Measurements from ENCODE around the gene SLC4A7.

Gene SLC4A7

DNA sequence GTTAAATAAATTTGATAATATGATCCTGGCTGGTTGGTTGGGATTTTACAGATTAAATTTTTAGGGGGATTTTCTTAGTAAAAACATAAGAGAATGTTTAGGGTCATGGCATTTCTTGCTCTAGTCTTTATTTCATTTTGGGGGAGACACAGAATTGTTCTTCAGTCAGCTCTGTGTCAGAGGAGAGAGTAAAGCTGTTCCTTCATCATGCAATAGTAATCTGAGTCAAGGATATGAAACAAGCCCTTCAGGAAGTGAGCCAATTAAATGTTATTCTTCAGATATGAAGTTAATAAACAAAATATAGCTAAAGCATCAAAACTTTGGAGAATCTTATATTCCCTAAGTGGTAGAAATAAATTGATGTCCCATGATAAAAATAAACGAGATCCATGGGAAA lies 22.9 kb upstream of the SLC4A7 start:
- TF ChIP-seq GATA1 (IDR thresholded peaks at IDR 0.05; ENCODE audit: low read depth, low read length) (no peak), POLR2A (IDR thresholded peaks at IDR 0.05; ENCODE audit: low read length) (no peak)
- DNase-seq = no peak

DNA sequence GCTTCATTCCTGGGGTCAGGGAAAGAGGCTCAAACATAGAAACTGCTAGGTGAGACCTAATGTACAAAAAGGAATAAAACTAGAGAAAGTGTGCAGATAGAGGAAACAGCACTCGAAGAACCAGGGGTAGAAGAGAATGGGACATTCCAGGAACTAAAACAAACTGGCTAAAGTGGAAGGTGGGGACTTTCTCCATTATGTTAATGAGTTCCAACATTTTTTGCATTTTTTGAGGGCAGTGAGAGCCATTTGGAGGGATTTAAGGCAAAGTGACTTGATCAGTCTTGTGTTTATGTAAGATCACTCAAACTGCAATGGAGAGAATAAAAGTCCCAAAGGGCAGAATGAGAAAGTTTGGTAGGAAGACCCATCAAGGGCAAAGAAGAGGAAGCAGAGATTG lies 20.6 kb upstream of the SLC4A7 start:
- no peak for DNase-seq
- TF ChIP-seq GATA1 (IDR thresholded peaks at IDR 0.05; ENCODE audit: low read depth, low read length) (no peak), POLR2A (IDR thresholded peaks at IDR 0.05; ENCODE audit: low read length) (no peak)

DNA sequence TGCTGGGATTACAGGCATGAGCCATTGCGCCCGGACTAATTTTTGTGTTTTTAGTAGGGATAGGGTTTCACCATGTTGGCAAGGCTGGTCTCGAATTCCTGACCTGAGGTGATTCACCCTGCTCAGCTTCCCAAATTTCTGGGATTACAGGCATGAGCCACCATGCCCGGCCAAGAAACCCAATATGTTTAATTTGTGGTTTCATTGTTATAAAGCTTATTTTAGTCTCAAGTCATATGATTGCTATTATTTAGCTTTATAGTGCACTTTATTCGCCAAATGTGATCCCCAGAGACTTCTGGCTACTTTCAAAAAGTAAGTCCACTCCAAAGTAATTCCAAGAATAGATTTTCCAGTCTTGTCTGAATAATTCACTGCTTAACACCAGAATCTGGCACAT lies 19.3 kb upstream of the SLC4A7 start:
- DNase-seq = no peak

DNA sequence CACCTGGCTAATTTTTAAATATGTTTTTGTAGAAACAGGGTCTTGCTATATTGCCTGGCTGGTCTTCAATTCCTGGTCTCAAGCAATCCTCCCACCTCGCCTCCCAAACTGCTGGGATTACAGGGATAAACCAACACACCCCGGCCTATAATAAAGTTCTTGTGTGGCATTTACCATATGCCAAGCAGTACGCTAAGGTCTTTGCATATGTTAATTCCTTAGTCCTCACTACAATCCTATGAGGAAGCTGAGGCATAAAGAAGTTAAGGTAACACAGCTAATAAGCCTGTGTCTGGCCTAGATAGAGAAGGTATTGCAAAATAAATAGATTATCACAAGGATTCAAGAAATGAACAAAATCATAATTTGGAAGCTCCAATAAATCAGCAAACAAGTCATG lies 17.6 kb upstream of the SLC4A7 start:
- TF ChIP-seq GATA1 (IDR thresholded peaks at IDR 0.05; ENCODE audit: low read depth, low read length) (no peak), POLR2A (IDR thresholded peaks at IDR 0.05; ENCODE audit: low read length) (no peak)
- no peak for DNase-seq

More for the DNA sequence above, 19.3 kb upstream of the SLC4A7 start:
- TF ChIP-seq POLR2A (IDR thresholded peaks at IDR 0.05; ENCODE audit: low read length) (no peak), GATA1 (IDR thresholded peaks at IDR 0.05; ENCODE audit: low read depth, low read length) (no peak)

DNA sequence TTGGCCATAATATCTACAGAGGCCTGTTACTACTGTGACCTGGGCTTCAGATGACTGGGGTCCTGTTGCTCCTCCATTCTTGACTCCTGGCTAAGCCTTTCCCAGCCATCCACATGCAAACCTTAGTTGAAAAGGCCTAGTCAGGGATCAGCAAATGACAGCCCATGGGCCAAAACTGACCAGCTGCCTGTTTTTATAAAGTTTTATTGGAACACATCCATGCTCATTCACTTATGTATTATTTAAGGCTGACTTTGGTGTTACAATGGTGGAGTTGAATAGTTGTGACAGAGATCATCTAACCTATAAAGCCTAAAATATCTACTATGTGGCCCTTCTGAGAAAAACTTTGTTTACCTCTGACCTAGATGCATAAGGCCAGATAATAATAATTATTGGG lies 16.8 kb upstream of the SLC4A7 start:
- DNase-seq = no peak
- TF ChIP-seq GATA1 (IDR thresholded peaks at IDR 0.05; ENCODE audit: low read depth, low read length) (no peak), POLR2A (IDR thresholded peaks at IDR 0.05; ENCODE audit: low read length) (no peak)

DNA sequence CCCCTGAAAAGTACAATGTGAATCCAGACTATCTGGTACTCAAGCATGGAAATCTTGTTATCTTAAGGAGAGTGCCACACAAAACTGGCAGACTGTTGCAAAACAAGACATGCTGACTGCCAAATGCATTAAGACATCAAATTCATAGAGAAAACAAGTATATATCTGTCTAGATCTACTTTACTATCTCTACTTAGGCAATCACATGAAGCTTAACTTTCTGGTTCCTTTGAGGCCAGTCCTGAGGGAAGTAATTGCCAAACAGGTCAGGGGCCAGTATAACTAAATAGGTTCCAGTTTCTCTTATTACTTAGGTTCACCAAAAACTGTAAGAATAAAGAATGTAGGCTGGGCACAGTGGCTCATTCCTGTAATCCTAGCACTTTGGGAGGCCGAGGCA lies 15.9 kb upstream of the SLC4A7 start:
- DNase-seq = no peak
- TF ChIP-seq POLR2A (IDR thresholded peaks at IDR 0.05; ENCODE audit: low read length) (no peak), GATA1 (IDR thresholded peaks at IDR 0.05; ENCODE audit: low read depth, low read length) (no peak)

DNA sequence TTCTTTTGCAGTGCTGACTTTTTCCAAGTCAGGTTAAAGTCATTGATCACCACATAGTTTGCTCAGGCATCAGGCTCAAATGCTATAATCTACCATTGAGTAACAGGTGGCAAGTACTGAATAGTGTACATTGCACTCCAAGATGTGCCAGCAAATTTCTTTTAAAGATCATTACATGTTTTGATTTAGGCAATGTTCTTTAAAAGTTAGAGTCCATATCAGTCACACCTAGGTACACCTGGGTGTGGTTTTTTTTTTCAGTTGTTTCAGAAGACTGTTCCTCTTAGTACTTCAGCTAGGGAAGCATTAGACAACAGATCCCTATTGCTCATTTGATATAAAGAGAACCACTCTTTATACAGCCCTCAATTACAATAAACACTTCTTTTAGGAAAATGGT lies 10.6 kb upstream of the SLC4A7 start:
- no peak for TF ChIP-seq GATA1 (IDR thresholded peaks at IDR 0.05; ENCODE audit: low read depth, low read length)
- TF ChIP-seq POLR2A (IDR thresholded peaks at IDR 0.05; ENCODE audit: low read length) = no peak

DNA sequence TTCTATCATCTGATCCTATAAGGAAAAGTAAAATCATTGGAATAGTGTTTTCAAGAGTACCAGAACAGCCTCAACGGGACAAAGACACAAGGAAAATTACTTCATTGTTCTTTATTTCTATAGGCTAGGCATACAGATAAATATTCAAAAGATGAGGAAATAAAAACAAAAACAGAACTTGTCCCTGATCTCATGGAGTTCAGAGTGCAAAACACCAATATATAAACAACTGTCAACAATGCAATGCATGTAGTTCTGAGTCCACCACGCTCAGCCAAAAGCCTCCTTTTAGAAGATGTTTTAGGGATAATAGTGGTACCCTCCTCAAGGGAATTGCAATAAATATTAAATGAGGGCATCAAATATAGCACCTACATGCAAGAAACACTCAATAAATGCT lies 4.6 kb upstream of the SLC4A7 start:
- DNase-seq = no peak
- TF ChIP-seq POLR2A (IDR thresholded peaks at IDR 0.05; ENCODE audit: low read length) = no peak
- TF ChIP-seq GATA1 (IDR thresholded peaks at IDR 0.05; ENCODE audit: low read depth, low read length) = no peak

More for the DNA sequence above, 10.6 kb upstream of the SLC4A7 start:
- no peak for DNase-seq

DNA sequence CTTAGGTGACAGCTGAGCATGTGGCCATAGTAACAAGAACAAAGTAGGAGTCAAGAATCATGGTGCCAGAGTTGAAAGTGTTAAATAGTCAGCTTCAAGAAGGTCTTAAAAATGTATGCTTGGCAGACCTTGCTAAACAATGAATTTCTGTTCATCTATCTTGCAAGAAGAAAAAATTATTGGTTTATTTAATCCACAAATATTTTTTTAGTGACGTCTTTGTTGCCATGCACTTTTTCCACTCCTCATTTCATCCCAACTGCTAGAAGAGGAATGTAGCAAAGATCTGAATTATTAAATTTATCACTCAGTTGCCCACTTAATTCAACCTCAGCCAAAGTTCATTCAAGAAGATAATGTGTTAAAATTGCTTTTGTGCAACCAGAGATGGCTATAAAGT lies 3.2 kb upstream of the SLC4A7 start:
- TF ChIP-seq GATA1 (IDR thresholded peaks at IDR 0.05; ENCODE audit: low read depth, low read length) (no peak), POLR2A (IDR thresholded peaks at IDR 0.05; ENCODE audit: low read length) (no peak)
- DNase-seq = no peak

DNA sequence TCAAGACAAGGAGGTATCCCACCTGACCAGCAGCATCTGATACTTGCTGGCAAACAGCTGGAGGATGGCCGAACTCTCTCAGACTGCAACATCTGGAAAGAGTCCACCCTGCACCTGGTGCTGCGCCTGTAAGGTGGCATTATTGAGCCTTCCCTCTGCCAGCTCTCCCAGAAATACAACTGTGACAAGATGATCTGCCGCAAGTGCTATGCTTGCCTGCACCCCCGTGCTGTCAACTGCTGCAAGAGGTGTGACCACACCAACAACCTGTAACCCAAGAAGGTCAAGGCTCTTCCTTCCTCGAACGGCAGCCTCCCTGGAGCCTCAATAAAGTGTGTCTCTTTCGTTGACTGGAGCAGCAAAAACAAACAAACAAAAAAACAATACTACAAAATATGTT lies 2.2 kb upstream of the SLC4A7 start:
- DNase-seq = no peak
- no peak for TF ChIP-seq POLR2A (IDR thresholded peaks at IDR 0.05; ENCODE audit: low read length)
- no peak for TF ChIP-seq GATA1 (IDR thresholded peaks at IDR 0.05; ENCODE audit: low read depth, low read length)

DNA sequence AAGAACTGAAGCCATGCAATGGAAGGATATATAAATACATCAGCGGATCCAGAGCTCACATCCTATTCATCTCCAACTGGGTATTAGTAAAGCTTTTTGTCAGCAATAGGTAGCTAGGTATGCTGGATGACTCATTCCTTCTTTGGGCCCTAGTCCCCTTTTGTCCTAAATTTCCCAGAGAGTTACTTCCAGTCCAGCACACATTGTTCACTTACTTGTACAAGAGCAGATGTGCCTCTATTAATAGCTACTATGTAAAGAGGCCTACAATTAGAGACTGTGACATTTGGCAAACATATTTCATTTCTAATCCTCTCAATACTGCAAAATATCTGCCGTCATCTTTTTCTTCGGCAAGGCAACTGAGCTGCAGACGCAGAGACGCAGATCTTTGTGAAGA lies 1.7 kb upstream of the SLC4A7 start:
- TF ChIP-seq POLR2A (IDR thresholded peaks at IDR 0.05; ENCODE audit: low read length) = no peak
- TF ChIP-seq GATA1 (IDR thresholded peaks at IDR 0.05; ENCODE audit: low read depth, low read length) = no peak
- peak in 1 of 2 experiments; percentile 2 for DNase-seq

DNA sequence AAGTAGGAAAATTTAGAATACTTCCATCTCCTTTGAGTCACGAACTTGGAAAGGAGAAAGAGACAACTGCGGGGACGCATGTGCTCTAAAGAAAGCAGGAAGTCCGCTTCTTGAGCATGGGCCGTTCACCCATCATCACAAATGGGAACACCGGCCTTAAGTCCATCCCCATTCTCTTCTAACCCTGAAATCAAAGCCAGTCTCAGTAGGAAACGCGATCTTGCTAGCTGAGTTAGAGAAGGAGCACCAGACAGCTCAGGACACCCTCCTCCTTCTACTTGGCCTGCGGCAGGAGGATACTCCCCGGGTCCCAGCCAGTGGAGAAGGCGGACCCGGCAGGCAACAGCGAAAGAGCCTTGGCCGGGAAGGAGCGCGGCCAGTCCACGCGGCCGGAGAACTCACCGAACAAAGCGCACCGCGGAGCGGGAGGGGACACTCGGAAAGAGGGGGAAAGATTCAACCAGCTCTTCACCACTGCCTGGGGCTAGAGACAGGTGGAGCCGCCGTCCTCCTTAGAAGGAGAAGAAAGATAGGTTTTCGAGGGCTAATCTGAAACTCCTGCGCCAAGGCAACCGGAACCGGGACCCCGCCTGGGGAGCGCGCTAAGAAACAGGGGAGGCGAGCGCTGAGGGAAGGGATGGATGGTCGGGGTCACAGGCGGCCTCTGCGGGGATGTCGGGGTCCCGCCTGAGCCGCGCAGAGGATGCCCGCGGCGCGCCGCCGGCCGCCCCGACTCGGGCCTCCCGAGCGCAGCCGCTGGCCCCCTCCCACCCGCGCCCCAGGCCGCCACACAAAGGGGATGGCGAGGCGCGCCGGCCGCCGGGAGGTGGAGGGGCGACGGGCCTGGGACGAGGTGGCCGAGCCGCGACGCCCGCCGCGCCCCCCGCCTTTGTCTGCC lies 818 bp downstream of the SLC4A7 start:
- TF ChIP-seq GATA1 (IDR thresholded peaks at IDR 0.05; ENCODE audit: low read depth, low read length) (no peak), POLR2A (IDR thresholded peaks at IDR 0.05; ENCODE audit: low read length) (no peak)
- peak; percentile 45 to 49 for DNase-seq

DNA sequence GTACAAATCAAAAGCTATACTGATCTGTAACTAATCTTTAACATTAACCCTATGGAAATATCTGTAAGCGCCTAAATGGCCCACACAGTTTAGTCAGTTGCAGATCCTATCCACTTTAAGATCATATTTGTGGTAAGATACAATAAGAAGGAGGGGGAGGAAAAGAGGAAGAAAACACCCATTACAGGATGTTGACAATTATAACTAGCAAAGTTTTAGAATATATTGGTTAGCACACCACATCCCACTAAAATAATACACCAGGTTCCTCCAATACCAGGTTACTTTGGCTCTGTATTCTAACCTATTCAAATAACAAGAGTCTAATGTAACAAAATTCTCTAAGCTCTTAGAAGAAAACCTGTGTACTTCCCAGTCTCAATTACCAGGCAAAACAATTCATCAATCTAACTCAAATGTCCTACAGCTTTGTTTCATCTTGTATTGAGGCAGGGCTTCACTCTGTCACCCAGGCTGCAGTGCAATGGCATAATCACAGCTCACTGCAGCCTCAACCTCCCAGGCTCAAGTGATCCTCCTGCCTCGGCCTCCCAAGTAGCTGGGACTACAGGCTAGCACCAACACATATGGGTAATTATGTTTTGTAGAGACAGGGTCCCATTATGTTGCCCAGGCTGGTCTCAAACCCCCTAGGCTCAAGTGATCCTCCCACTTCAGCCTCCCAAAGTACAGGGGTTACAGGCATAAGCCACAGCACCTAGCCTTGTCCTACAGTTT lies 4.2 kb downstream of the SLC4A7 start:
- no peak for DNase-seq
- TF ChIP-seq POLR2A (IDR thresholded peaks at IDR 0.05; ENCODE audit: low read length) = no peak
- no peak for TF ChIP-seq GATA1 (IDR thresholded peaks at IDR 0.05; ENCODE audit: low read depth, low read length)

DNA sequence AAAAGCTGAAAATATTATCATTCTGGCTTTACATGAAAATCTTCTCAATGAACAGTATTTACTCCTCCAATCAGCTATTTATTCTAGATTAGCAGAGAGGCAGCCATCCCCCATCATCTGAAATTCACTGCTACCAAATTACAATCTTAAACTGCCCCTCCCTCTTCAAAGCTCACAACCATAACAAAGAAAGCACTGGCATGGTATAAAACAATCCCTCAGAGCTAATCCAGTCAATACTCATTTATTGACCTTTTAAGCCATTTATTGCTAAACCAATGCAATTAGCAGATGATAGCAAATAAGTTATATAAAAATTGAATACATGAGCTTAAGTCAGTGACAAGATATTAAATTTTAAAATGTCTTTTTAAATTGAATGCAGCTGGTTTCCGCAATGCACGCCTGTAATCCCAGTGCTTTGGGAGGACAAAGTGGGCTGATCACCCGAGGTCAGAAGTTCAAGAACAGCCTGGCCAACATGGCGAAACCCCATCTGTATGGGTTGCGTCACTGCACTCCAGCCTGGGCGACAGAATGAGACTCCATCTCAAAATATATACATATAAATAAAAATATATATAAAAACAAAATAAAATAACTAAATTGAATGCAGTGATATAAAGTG lies 12.1 kb downstream of the SLC4A7 start:
- TF ChIP-seq GATA1 (IDR thresholded peaks at IDR 0.05; ENCODE audit: low read depth, low read length) (no peak), POLR2A (IDR thresholded peaks at IDR 0.05; ENCODE audit: low read length) (no peak)
- no peak for DNase-seq

Data from erythroblast (primary cell).